HL-60 (cell line): Measurements from ENCODE around the gene SENP7.

Experiments used
- CTCF ChIP-seq: IDR thresholded peaks from one replicate; pipeline ENCODE4 v1.5.1; 2011; ENCODE audit warnings: low read length, control low read depth, inconsistent platforms; ENCODE audit not compliant: insufficient read depth
- POLR2AphosphoS5 ChIP-seq: IDR thresholded peaks from 2 replicates; pipeline ENCODE4 v1.6.1; 2012; ENCODE audit warnings: low read depth

DNA sequence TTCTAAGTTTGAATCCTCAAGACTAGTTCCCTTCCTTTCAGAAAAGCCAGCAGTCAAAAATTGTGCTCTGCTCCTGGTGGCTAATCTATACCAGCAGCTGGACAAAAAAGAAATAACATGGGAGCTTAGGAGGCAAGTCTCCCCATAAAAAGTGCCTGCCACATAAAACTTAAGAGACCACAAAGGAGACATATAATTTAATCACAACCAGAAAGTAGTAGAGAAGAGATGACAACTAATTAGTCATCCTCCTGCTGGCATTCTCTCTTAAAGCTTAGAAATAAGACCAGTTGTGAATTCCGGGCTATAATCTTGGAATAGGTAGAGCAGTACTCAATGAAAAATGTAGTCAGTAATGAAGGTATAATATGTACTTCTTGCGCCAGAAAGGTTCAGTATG, 172.4 kb downstream of the SENP7 start:
- no peak for TF ChIP-seq CTCF
- TF ChIP-seq POLR2AphosphoS5: no peak
